T-cell (primary cell): Measurements from ENCODE around the gene CALM1. TPM values are rescaled to one million over a fixed set of nuclear protein-coding genes. Genes with fewer than 3 reads are reported as not detected.

Experiments
- ATAC-seq, 4 experiments: fragments of 200-7000 bp in 3 of 4; fragments of 150-1000 bp in 1 of 4; cut with Tn5 transposase; replicated peaks in 1 of 4; 1 replicate in 3 of 4; 2 replicates in 1 of 4; pipeline ENCODE4 v1.10.0; 2021; ENCODE audit warnings: moderate library complexity in 3 of 4, mild to moderate bottlenecking in 2 of 4, moderate number of reproducible peaks in 1 of 4
- CTCF ChIA-PET, 2 donors: fragments of 300-600 bp; sonication (Branson Sonifier 250); formaldehyde crosslinking; loops; one replicate each; lab custom pipeline; 2022; ENCODE audit warnings: antibody characterized with exemption in 2 of 2; lab: Charles Lee
- POLR2A ChIA-PET, 2 donors: fragments of 300-600 bp; sonication (Branson Sonifier 250); formaldehyde crosslinking; loops; one replicate each; lab custom pipeline; 2022; ENCODE audit warnings: antibody characterized with exemption in 2 of 2; lab: Charles Lee
- DNase-seq, 35 experiments: peaks; one replicate each; pipeline versions ENCODE4 v3.0.0 to v3.0.0-alpha.2; 2013 to 2023
- H3K27ac ChIP-seq: one replicate; pipeline ENCODE4 v1.5.1; 2013; ENCODE audit warnings: low read length
- H3K27me3 ChIP-seq, 2 experiments: replicated peaks in 1 of 2; 1 replicate in 1 of 2; 2 replicates in 1 of 2; pipeline versions ENCODE4 v1.6.1 to v1.7.0; 2013; ENCODE audit warnings: low read length in 1 of 2, mixed read lengths in 1 of 2; ENCODE audit not compliant: control insufficient read depth in 2 of 2, insufficient read depth in 2 of 2; ENCODE audit errors: extremely low read depth in 1 of 2
- H3K36me3 ChIP-seq, 2 donors: 1 replicate in 1 of 2; 2 replicates in 1 of 2; pipeline versions ENCODE4 v1.6.1 to v1.7.0; 2013; ENCODE audit warnings: low read length in 1 of 2; ENCODE audit not compliant: control insufficient read depth in 2 of 2, insufficient read depth in 1 of 2; ENCODE audit errors: extremely low read depth in 1 of 2
- H3K4me1 ChIP-seq, 2 experiments: 1 replicate in 1 of 2; 2 replicates in 1 of 2; pipeline versions ENCODE4 v1.6.1 to v1.7.0; 2013; ENCODE audit warnings: low read length in 2 of 2, mixed read lengths in 1 of 2; ENCODE audit not compliant: insufficient read depth in 2 of 2, control insufficient read depth in 1 of 2; ENCODE audit errors: extremely low read depth in 1 of 2
- H3K4me3 ChIP-seq, 2 donors: 1 replicate in 1 of 2; 2 replicates in 1 of 2; pipeline versions ENCODE4 v1.5.1 to v1.7.0; 2013; ENCODE audit warnings: mild to moderate bottlenecking in 2 of 2, low read length in 1 of 2, moderate library complexity in 1 of 2; ENCODE audit not compliant: control insufficient read depth in 1 of 2; ENCODE audit errors: extremely low read depth in 1 of 2
- H3K9me3 ChIP-seq: 2 replicates; pipeline ENCODE4 v1.7.0; 2013
- H3K27ac Mint-ChIP-seq, 2 donors: one replicate each; pipeline ENCODE4 v1.8.0; 2020 to 2021; ENCODE audit warnings: mild to moderate bottlenecking in 2 of 2, mixed read lengths in 2 of 2
- H3K27me3 Mint-ChIP-seq, 2 donors: one replicate each; pipeline ENCODE4 v1.8.0; 2021 to 2022; ENCODE audit warnings: mixed read lengths in 2 of 2
- H3K36me3 Mint-ChIP-seq: one replicate; pipeline ENCODE4 v1.8.0; 2021; ENCODE audit warnings: mixed read lengths
- H3K4me1 Mint-ChIP-seq, 3 donors: one replicate each; pipeline ENCODE4 v1.8.0; 2020 to 2022; ENCODE audit warnings: mixed read lengths in 3 of 3, mild to moderate bottlenecking in 1 of 3
- H3K4me3 Mint-ChIP-seq, 3 donors: one replicate each; pipeline ENCODE4 v1.8.0; 2020 to 2022; ENCODE audit warnings: mild to moderate bottlenecking in 3 of 3, mixed read lengths in 3 of 3, moderate library complexity in 3 of 3
- H3K9me3 Mint-ChIP-seq, 3 donors: one replicate each; pipeline ENCODE4 v1.8.0; 2020 to 2022; ENCODE audit warnings: mixed read lengths in 3 of 3
- WGBS: methylation state at CpG from one replicate; pipeline ENCODE4 v1.1.5; 2013; ENCODE audit warnings: missing lambda C conversion rate; ENCODE audit not compliant: insufficient coverage; 5-methylcytosine and 5-hydroxymethylcytosine counted together
- total RNA-seq, 35 experiments: library from RNA in 6 of 35; stranded (reverse) in 6 of 35; fragments of 120-200 nt in 1 of 35; gene quantifications; one replicate each; pipeline versions ENCODE4 v1.2.1 to v1.2.4 and lab custom pipeline; 2013 to 2026

Gene CALM1
- total RNA-seq, 5 donors from 2014 or later (not counting 1 experiment from before 2014, with no cell fraction given): 642 to 952 (median 674) TPM

DNA sequence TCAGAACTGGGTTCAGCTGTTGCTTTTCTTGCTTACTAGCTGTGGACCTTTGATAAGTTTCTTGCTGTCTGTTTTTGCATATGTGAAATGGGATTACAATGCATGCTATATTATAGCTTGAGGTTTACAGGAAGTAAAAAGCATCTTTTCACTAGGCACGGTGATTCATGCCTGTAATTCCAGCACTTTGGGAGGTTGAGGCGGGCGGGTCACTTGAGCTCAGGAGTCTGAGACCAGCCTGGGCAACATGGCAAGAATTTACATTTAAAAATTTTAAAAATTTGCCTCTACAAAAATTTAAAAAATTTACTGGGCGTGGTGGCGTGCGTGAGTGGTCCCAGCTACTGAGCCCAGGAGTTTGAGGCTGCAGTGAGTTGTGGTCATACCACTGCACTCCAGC is 42.0 kb downstream of the CALM1 start:
- DNase-seq (no peak), ATAC-seq (no peak)
- Mint-ChIP-seq H3K4me3 (no peak overlapping the region), H3K36me3 (no peaks in the 10 kb centered on the region), H3K9me3 (no peaks in the 10 kb centered on the region), H3K27me3 (peaks cover 5 to 7% of the 10 kb centered on the region in 2 donors), H3K27ac (no peak overlapping the region), H3K4me1 (peaks cover 0 to 2% (median 0%) of the 10 kb centered on the region in 3 donors)
- Histone ChIP-seq H3K27ac (no peak overlapping the region), H3K4me1 (no peaks in the 10 kb centered on the region), H3K36me3 (no peaks in the 10 kb centered on the region), H3K4me3 (no peak overlapping the region), H3K27me3 (peaks cover 0 to 22% of the 10 kb centered on the region in 2 experiments), H3K9me3 (no peaks in the 10 kb centered on the region)
- WGBS: 100% methylated on average over 3 of the region's 6 CpGs
- CTCF ChIA-PET: no interaction called here
- POLR2A ChIA-PET: no interaction called here

DNA sequence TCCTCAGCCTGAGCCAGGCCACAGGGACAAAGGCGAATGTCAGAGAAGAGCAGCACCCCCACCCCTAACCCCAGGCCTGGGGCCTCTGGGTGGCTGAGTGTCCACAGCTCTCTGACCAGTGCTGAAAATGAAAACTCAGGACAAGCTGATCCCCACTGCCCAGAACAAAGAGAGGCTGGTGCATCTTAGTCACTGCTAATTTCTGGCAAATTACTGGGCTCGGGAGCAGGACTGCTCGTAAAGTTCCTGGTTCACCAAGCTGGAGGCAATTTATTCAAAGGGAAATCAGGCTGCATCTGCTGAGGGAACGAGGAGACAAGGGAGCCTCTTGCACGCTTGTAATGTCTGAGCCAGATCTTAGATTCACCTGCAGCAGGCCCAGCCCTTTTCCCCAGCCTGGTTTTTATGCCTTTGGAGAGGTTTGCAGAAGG is 43.2 kb downstream of the CALM1 start:
- H3K4me3 ChIP-seq: no peak overlapping the region
- DNase-seq (no peak), ATAC-seq (no peak)
- no peaks in the 10 kb centered on the region for H3K36me3 Mint-ChIP-seq
- H3K27me3 ChIP-seq: peaks cover 0 to 21% of the 10 kb centered on the region in 2 experiments
- POLR2A ChIA-PET: no interaction called here
- H3K9me3 ChIP-seq: no peaks in the 10 kb centered on the region
- no peak overlapping the region for H3K4me3 Mint-ChIP-seq
- no peaks in the 10 kb centered on the region for H3K4me1 ChIP-seq
- H3K36me3 ChIP-seq: no peaks in the 10 kb centered on the region
- peaks cover 5 to 7% of the 10 kb centered on the region in 2 donors for H3K27me3 Mint-ChIP-seq
- CTCF ChIA-PET: interaction anchor here in 1 of 2 donors (0.5 kb wide), 1 partner anchor 81 kb away, joined by 4 read pairs; no protein-coding TSS in a partner anchor
- 69% methylated on average over 5 of the region's 5 CpGs for WGBS
- no peak overlapping the region for H3K27ac Mint-ChIP-seq
- H3K4me1 Mint-ChIP-seq: peaks cover 0 to 2% (median 0%) of the 10 kb centered on the region in 3 donors
- no peak overlapping the region for H3K27ac ChIP-seq
- H3K9me3 Mint-ChIP-seq: no peaks in the 10 kb centered on the region

DNA sequence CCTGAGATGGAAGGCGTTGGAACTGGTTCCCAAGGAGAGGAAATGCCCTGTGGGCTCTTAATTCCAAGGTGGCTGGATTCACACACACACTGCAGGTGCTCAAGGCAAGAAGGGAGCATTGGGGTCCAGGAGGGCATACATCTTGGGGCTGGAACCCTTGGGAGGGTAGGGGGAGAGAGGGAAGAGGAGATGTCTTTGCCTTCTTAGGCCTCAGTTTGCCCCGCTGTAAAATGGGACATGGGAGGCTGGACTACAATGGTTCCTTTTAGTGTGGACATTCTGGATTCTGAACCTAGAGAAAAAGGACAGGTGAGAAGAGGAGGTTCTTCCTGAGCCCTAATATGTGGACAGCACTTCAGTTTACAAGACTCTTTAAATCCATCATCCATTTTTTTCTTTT is 43.8 kb downstream of the CALM1 start:
- no peaks in the 10 kb centered on the region for H3K4me1 ChIP-seq
- peaks cover 5 to 7% of the 10 kb centered on the region in 2 donors for H3K27me3 Mint-ChIP-seq
- H3K9me3 Mint-ChIP-seq: no peaks in the 10 kb centered on the region

DNA sequence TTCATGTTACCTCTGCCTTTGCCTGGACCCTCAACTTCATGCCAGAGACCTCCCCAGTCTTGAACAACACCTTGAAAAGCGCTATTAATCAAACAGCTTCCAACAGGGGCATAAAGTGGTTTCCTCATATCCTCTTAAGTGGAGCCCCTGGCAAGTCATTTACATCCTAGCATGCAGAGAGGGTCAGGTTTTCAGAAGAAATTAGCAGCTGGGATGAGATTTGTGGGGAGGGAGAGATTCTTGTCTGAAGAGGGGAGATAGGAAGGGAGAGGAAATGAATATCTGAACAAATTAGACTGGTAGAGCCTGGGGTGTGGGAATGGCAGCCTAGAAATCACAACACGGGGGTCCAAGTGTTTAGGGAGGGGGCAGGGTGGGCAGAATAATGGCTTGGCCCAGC is 45.6 kb downstream of the CALM1 start:
- H3K36me3 Mint-ChIP-seq: no peaks in the 10 kb centered on the region
- ChIA-PET POLR2A (no interaction called here), CTCF (no interaction called here)
- Histone ChIP-seq H3K36me3 (no peaks in the 10 kb centered on the region), H3K4me1 (no peaks in the 10 kb centered on the region), H3K27ac (no peak overlapping the region), H3K4me3 (no peak overlapping the region), H3K9me3 (no peaks in the 10 kb centered on the region), H3K27me3 (peaks cover 0 to 14% of the 10 kb centered on the region in 2 experiments)
- H3K9me3 Mint-ChIP-seq: no peaks in the 10 kb centered on the region
- DNase-seq: no peak
- H3K27ac Mint-ChIP-seq: no peak overlapping the region
- H3K4me3 Mint-ChIP-seq: no peak overlapping the region
- peaks cover 0 to 2% (median 0%) of the 10 kb centered on the region in 3 donors for H3K4me1 Mint-ChIP-seq
- ATAC-seq: no peak
- H3K27me3 Mint-ChIP-seq: peaks cover 5 to 9% of the 10 kb centered on the region in 2 donors
- WGBS: 38% methylated on average over 1 of the region's 2 CpGs

More for the DNA sequence above, 43.8 kb downstream of the CALM1 start:
- Histone ChIP-seq H3K9me3 (no peaks in the 10 kb centered on the region), H3K36me3 (no peaks in the 10 kb centered on the region), H3K4me3 (no peak overlapping the region), H3K27me3 (peaks cover 0 to 17% of the 10 kb centered on the region in 2 experiments), H3K27ac (no peak overlapping the region)
- no peaks in the 10 kb centered on the region for H3K36me3 Mint-ChIP-seq
- ATAC-seq (no peak), DNase-seq (no peak)
- H3K4me3 Mint-ChIP-seq: no peak overlapping the region
- H3K4me1 Mint-ChIP-seq: peaks cover 0 to 2% (median 0%) of the 10 kb centered on the region in 3 donors
- POLR2A ChIA-PET: no interaction called here
- CTCF ChIA-PET: interaction anchor here in 1 of 2 donors (0.5 kb wide), 1 partner anchor 81 kb away, joined by 4 read pairs; no protein-coding TSS in a partner anchor
- H3K27ac Mint-ChIP-seq: no peak overlapping the region
- WGBS: 57% methylated on average over 1 of the region's 2 CpGs

DNA sequence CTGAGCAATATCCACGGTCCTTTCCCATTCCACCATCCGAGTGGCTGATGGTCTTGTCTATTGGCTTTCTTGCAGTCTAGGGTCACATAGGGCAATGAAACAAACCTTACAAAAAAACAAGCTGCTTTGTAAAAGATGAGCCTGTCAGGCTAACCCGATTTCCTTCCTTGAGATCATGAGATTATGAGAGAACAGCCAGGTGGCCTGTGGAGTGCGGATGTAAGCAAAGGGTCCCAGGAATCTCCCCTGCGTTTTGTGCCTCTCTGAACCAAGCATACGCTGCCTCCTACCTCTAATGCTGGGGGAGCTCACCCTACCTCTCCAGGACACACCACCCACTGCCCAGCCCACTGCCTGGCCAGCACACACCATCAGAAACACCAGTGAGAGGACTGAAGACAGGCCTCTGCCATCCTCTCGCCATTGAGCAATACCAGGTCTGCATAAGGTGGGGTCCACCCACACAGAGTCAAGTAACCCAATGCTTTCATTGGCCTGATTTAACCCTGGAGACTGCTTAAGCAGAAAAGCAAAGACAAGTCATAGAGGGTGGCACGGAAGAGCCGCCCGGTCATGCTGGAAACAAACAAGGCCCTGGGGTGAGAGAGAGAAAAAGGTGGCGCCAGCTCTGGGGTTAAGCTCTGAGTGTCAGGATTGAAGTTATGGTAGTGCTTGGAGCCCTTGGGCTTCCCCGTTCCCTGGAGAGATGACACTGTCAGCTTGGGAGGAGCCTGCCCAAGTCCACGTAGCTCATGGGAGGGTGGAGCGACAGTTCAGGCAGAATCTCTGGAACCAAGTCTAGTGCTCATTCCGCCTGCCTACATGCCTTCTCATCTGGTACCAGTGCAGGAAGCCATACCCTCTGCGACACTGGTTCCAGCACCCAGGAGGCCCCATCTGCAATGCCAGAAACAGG is 46.6 kb downstream of the CALM1 start:
- Histone ChIP-seq H3K27ac (no peak overlapping the region), H3K9me3 (no peaks in the 10 kb centered on the region), H3K4me3 (no peak overlapping the region), H3K4me1 (no peaks in the 10 kb centered on the region), H3K36me3 (no peaks in the 10 kb centered on the region), H3K27me3 (peaks cover 0 to 11% of the 10 kb centered on the region in 2 experiments)
- peaks cover 0 to 4% (median 3%) of the 10 kb centered on the region in 3 donors for H3K9me3 Mint-ChIP-seq
- ATAC-seq (no peak), DNase-seq (no peak)
- no peak overlapping the region for H3K4me3 Mint-ChIP-seq
- ChIA-PET CTCF (interaction anchor here in 1 of 2 donors (0.6 kb wide), 1 partner anchor 229 kb away, joined by 3 read pairs; no protein-coding TSS in a partner anchor), POLR2A (no interaction called here)
- 73% methylated on average over 8 of the region's 16 CpGs for WGBS
- peaks cover 5 to 9% of the 10 kb centered on the region in 2 donors for H3K27me3 Mint-ChIP-seq
- no peak overlapping the region for H3K27ac Mint-ChIP-seq
- H3K4me1 Mint-ChIP-seq: peaks cover 0 to 2% (median 0%) of the 10 kb centered on the region in 3 donors
- H3K36me3 Mint-ChIP-seq: no peaks in the 10 kb centered on the region

DNA sequence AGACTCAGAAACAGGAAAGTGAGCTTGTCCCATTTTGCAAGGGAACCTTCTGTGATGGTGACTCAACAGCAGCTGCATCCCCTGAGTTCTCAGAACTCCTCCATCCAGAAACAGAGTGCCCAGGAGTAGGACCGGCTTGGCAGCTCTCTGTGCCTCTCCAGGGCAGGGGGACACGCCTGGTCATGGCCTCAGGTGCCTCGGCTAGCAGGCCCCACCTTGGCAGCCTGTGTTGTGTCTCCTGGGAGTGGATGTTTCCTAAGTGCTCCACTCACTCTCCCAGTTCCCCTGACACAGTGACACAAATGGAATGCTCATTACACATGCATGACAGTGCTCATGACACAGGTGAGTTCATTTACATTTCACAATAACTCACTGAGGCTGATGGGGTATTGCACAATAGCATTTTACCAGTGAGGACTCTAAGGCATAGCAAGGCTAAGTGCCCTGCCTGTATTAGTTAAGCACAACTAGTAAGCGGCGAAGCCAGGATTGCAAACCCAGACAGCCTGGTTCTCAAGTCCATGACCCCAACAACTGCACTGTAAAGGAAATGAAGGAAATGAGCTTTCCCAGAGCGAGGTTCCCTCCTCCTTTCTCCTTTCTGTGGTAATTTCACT is 47.4 kb downstream of the CALM1 start:
- H3K36me3 ChIP-seq: no peaks in the 10 kb centered on the region
- 83% methylated on average over 1 of the region's 6 CpGs for WGBS
- H3K4me3 ChIP-seq: no peak overlapping the region
- no peaks in the 10 kb centered on the region for H3K4me1 ChIP-seq
- no peak for ATAC-seq
- no peaks in the 10 kb centered on the region for H3K36me3 Mint-ChIP-seq
- DNase-seq: no peak
- H3K4me3 Mint-ChIP-seq: no peak overlapping the region
- ChIA-PET POLR2A (no interaction called here), CTCF (no interaction called here)
- peaks cover 5 to 9% of the 10 kb centered on the region in 2 donors for H3K27me3 Mint-ChIP-seq
- H3K9me3 ChIP-seq: no peaks in the 10 kb centered on the region
- H3K4me1 Mint-ChIP-seq: peaks cover 0 to 2% (median 0%) of the 10 kb centered on the region in 3 donors
- H3K27me3 ChIP-seq: peaks cover 0 to 10% of the 10 kb centered on the region in 2 experiments
- no peak overlapping the region for H3K27ac Mint-ChIP-seq
- H3K9me3 Mint-ChIP-seq: peaks cover 0 to 4% (median 3%) of the 10 kb centered on the region in 3 donors
- H3K27ac ChIP-seq: no peak overlapping the region
